GM08714 (cell line): ENCODE measurements around the gene MTO1.
"Not testable (repeated sequence)": the region's sequence is repeated elsewhere in the genome, so short reads cannot be mapped to it uniquely, and the experiment has no call there.

Experiments
- H3K4me3 ChIP-seq: fragments of 200-500 bp; sonication (Bioruptor generic); 2 replicates; pipeline ENCODE4 v1.5.1; 2014; ENCODE audit warnings: mild to moderate bottlenecking, low read length, inconsistent platforms
- ZNF274 ChIP-seq: IDR thresholded peaks from 2 replicates; pipeline ENCODE4 v1.6.1; 2012; ENCODE audit warnings: mild to moderate bottlenecking, low read depth, low read length

Gene MTO1

DNA sequence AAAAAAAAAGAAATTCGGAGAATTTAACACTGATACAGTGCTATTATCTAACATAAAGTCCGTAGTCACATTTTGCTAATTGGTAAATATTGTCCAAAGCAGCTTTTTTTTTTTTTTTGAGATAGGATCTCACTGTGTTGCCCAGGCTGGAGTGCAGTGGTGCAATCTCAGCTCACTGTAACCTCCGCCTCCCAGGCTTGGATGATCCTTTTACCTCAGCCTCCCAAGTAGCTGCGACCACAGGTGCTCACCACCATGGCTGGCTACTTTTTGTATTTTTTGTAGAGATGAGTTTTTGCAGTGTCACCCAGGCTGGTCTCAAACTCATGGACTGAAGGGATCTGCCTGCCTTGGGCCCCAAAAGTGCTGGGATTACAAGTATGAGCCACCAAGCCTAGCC is 15.9 kb downstream of the MTO1 start:
- TF ChIP-seq ZNF274 = no peak
- no peak overlapping the region for H3K4me3 ChIP-seq

DNA sequence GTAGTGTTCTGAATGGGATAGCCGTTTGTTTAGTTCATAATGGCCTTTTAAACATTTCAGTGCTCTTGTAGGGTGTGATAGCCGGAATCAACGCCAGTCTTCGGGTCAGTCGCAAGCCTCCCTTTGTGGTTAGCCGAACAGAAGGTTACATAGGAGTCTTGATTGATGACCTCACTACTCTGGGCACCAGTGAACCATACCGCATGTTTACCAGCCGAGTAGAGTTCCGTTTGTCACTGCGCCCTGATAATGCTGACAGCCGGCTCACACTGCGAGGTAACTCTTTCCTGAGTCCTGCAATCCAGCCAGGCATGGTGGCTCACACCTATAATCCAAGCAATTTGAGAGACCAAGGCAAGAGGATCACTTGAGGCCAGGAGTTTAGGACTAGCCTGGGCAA is 20.4 kb downstream of the MTO1 start:
- no peak for TF ChIP-seq ZNF274

DNA sequence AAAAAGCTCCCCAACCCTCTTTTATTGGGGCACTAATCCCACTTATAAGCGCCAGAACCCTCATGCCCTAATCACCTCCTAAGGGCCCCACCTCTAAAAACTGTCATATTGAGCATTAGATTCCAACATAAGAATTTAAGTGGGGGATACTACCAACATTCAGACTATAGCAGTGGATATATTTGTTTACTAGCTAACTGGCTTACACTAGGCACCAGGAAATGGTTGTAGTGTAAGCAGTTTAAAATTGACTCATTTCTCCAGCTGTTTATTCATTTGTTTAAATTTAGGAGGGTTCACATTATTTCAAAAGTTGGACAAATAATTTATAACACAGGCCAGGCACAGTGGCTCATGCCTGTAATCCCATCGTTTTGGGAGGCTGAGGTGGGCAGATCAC is 22.9 kb downstream of the MTO1 start:
- TF ChIP-seq ZNF274 = no peak
- H3K4me3 ChIP-seq = no peak overlapping the region

More for the DNA sequence above, 20.4 kb downstream of the MTO1 start:
- no peak overlapping the region for H3K4me3 ChIP-seq

DNA sequence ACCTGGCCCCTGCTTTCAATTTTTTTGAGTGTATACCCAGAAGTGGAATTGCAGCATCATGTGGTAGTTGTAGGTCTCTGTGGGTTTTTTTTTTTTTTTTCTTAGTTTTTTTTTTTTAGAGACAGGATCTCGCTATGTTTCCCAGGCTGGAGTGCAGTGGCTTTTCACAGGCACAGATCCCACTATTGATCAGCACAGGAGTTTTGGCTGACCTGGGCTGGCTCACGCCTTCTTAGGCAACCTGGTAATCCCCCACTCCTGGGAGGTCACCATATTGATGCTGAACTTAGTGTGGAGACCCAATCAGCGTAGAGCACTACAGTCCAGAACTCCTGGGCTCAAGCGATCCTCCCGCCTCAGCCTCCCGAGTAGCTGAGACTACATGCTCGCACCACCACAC is 25.9 kb downstream of the MTO1 start:
- no peak for TF ChIP-seq ZNF274
- H3K4me3 ChIP-seq = no peak overlapping the region

DNA sequence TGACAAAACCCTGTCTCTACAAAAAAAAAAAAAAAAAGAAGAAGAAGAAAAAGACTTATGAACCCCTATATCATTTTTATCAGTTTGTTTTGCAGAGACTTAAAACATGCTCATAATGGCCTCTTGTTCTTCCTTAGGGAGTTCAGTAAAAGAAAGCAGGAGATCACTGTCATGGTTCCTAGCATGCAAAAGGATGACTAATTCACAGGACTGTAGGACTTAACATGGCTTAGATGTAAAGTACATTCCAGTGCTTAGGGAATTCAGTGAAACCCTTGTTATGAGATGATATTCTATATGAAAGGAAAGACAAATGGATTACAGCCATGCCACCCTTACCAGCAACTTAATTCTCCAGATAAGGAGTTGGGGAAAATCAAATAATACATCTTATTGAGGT is 29.8 kb downstream of the MTO1 start:
- H3K4me3 ChIP-seq = no peak overlapping the region
- no peak for TF ChIP-seq ZNF274

DNA sequence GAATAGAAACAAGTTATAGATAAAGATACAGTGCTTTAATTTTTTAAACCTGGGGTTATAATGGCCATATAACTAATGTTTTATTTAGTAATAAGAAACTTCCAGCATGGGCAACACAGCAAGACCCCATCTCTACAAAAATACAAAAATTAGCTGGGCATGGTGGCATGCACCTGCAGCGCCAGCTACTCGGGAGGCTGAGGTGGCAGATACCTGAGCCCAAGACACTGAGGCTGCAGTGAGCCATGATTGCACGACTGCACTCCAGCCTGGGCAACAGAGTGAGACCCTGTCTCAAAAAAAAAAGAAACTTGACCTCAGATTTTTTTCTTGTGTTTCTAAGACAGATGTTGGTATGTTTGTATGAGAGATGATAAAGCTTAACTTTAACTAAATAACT is 36.4 kb downstream of the MTO1 start:
- no peak overlapping the region for H3K4me3 ChIP-seq
- TF ChIP-seq ZNF274 = no peak

DNA sequence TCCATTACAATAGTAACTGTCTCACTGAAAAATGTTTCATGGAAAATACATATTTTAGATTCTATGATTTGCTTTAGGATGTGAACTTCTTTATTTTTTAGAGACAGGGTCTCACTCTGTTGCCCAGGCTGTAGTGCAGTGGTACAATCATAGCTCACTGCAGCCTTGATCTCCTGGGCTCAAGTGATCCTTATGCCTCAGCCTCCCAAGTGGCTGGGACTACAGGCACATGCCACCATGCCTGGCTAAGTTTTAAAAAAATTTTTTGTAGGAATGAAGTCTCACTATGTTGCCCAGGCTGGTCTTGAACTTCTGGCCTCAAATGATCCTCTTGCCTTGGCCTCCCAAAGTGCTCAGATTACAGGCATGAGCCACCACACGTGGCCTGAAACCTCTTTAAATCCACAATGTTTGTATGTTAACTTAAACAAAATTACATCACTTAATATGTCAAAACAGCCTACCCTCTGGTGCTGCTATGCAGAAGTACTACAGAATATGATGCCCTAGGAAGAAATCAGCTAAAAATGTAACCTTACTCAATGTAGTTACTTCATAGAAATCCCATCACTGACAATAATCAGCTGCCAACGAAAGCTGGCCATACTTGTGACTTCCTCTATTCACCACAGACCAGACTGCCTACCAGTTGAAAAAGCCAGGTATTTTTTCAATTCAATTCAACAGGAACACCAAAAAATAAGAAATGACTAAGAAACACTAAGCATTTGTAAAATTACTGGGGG is 41.7 kb downstream of the MTO1 start:
- no peak overlapping the region for H3K4me3 ChIP-seq
- no peak for TF ChIP-seq ZNF274

DNA sequence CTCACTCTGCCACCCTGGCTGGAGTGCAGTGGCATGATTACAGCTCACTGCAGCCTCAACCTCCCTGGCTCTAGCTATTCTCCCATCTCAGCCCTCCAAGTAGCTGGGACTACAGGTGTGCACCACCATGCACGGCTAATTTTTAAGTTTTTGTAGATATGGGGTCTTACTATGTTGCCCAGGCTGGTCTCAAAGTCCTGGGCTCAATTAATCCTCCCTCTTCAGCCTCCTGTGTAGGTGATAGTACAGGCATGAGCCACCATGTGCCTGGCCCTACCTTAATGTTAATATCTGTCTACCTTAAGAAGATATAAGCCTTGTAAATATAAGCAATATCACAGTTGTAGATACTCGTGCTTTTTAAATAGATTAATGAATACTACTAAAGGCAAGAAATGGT is 42.6 kb downstream of the MTO1 start:
- no peak for TF ChIP-seq ZNF274
- no peak overlapping the region for H3K4me3 ChIP-seq

DNA sequence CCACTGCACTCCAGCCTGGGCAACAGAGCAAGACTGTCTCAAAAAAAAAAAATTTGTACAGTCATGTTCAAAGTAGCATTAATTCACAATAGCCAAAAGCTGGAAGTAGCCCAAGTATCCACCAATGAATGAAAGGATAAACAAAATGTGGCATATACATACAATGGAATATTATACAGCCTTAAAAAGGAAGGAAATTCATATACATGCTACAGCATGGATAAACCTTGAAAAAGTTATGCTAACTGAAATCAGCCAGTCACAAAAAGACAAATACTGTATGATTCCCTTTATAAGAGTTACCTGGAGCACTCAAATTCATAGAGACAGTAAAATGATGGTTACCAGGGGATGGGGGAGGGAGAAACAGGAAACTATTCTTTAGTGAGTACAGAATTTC is 43.6 kb downstream of the MTO1 start:
- no peak for TF ChIP-seq ZNF274
- H3K4me3 ChIP-seq = no peak overlapping the region

DNA sequence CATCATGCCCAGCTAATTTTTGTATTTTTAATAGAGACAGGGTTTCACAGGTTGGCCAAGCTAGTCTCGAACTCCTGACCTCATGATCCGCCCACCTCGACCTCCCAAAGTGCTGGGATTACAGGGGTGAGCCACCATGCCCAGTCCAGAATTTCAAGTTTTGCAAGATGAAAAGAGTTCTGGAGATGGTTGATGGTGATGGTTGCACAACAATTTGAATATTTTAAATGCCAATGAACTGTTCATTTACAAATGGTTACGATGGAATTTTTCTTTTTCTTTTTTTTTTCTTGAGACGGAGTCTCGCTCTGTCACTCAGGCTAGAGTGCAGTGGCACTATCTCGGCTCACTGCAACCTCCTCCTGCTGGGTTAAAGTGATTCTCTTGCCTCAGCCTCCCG is 44.2 kb downstream of the MTO1 start:
- not testable (repeated sequence) for H3K4me3 ChIP-seq

DNA sequence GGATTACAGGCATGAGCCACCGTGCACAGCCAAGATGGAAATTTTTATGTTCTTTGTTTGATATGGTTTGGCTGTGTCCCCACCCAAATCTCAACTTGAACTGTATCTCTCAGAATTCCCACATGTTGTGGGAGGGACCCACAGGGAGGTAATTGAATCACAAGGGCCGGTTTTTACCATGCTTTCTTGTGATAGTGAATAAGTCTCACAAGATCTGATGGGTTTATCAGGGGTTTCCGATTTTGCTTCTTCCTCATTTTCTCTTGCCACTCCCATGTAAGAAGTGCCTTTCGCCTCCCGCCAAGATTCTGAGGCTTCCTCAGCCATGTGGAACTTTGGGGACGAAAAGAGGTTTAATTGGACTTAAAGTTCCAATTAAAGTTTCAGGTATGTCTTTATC is 44.7 kb downstream of the MTO1 start:
- TF ChIP-seq ZNF274 = no peak
- H3K4me3 ChIP-seq = no peak overlapping the region

DNA sequence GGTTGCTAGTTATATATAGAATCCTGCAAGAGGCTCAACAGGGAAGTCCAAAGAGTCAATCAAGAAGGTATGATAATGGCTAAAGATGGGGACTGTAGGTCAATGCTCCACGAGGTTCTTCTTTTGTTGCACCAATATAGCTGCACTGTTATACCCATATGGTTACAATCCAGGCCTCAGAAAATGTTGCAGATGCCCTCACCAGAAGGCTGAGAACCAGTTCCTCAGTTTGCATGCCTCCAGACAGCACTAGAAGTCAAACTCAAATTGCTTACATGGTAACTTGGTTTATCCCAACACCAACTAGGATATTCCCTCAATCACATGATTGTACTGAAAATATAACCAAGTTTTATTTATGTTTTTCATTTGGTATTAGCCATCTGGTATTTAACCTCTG is 47.2 kb downstream of the MTO1 start:
- TF ChIP-seq ZNF274 = no peak
- no peak overlapping the region for H3K4me3 ChIP-seq

DNA sequence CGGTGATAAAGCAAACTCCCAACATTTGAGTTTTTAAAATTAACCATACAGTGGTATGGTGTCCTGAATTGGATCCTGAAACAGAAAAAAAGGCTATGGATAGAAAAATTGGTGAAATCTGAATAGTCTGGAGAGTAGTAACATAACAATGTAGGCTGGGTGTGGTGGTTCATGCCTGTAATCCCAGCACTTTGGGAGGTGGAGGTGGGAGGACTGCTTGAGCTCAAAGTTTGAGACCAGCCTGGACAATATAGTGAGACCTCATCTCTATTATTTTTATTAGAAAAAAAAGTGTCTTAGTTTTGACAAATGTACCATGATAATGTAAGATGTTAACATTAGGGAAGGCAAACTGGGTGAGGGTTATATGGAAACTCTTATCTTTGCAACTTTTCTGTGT is 48.3 kb downstream of the MTO1 start:
- H3K4me3 ChIP-seq = no peak overlapping the region

DNA sequence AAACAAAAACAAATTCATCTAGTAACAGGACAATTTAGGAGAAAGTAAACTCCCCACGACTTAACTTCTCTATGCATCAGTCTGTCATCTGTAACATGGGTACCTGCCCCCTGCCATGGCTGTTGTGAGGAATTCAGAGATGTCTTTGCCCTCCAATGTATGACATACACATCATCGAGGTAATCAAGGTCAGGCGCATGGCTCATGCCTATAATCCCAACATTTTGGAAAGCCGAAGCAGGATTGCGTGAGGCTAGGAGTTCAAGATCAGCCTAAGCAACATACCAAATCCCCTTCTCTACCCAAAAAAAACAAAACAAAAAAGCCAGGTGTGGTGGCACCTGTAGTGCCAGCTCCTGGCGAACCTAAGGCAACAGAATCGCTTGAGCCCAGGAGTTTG is 50.3 kb downstream of the MTO1 start:
- H3K4me3 ChIP-seq = no peak overlapping the region
- no peak for TF ChIP-seq ZNF274

More for the DNA sequence above, 48.3 kb downstream of the MTO1 start:
- TF ChIP-seq ZNF274 = no peak

DNA sequence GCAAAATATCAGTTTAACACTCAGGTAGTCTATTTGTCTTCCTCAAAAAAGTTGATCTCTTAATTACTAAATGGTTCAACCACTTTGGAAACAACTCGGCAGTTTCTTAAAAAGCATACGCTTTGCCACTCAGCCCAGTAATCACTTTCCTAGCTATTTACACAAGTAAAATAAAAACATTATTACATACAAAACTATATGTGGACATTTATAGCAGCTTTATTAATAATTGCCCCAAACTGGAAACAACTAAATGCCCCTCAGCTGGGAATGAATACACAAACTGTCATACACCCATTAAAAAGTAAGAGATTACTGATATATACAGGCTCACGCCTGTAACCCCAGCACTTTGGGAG is 51.9 kb downstream of the MTO1 start:
- no peak overlapping the region for H3K4me3 ChIP-seq
- TF ChIP-seq ZNF274 = no peak

DNA sequence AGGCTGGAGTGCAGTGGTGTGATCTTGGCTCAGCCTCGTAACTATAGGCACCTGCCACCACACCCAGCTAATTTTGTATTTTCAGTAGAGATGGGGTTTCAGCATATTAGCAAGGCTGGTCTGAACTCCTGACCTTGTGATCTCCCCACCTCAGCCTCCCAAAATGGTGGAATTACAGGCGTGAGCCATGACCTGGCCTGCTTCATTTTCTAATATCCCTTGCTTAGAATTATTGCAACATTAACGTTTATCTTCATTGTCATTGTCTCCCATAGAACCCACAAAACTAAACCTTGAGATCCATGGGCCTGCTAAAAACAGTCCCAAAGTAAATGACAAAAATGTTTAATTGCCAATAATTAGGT is 53.2 kb downstream of the MTO1 start:
- H3K4me3 ChIP-seq = no peak overlapping the region
- TF ChIP-seq ZNF274 = no peak
